NCI-H146 (cell line): ENCODE results near the gene C22orf39.

Experiments
- DNase-seq: peaks from one replicate; lab custom pipeline; 2025; lab: John Stamatoyannopoulos, UW

The C22orf39 gene

DNA sequence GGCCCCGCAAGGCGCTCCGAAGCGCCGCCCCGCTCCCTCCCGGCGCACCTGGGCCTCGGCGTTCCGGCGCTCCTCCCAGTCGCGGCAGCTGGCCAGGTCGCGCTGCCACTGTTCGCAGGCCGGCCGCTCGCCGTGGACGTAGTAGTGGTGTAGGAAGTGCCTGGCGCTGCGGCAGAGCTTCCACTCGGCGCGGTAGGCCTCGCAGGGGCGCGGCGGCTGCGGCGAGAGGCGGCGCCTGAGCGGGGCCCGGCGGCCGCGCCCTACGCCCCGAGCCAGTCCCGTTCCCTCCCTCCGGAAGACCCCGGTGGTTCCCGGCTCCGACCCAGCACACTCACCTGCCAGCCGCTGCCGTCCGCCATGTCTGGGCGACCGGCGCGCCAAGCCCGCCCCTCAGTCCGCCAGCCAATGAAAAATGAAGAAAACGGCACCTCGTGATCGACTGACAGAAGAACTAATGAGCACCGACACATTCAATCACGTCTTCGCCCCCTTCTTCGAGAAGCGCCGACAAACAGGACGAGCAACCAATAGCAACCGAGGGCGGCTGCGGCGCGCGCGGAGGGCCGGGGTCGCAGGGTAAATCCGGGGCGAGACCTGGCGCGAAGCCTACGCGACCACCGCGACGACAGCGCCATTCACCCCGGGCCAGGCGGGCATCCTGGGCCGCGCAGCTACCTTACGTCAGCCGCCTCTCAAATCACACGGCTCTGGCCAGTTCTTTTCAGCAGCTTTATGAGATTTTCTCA, at the start of gene C22orf39:
Gene C22orf39 (minus strand): TSS at position 382 of the 746 bp plus-strand sequence. CDS start 23 bp downstream, at position 359.
- peak; percentile 92 for DNase-seq

- no peak for DNase-seq
These were observed 49.7 kb upstream of the C22orf39 start for GRCh38 chr22:19497245-19497644.

DNA sequence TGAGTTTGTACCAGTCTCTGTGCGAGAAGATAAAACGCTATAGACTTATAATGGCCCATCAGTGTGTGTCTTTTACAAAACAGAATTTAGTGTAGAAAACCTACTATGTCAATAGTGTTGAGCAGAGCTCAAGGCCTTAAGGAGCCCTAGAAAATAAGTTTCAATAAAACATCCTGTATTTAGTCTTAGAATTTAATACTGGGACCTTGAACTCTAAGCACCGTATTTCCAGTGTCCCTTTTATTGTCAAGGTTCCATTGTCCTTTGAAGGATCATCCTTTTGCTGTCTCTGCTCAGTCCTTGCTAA, 48.8 kb upstream of the C22orf39 start:
- DNase-seq: no peak

GRCh38 chr22:19495562-19496323, 48.2 kb upstream of the C22orf39 start:
- peak; percentile 21 for DNase-seq

- DNase-seq: no peak
These were observed 47.2 kb upstream of the C22orf39 start for GRCh38 chr22:19494676-19495173.

DNA sequence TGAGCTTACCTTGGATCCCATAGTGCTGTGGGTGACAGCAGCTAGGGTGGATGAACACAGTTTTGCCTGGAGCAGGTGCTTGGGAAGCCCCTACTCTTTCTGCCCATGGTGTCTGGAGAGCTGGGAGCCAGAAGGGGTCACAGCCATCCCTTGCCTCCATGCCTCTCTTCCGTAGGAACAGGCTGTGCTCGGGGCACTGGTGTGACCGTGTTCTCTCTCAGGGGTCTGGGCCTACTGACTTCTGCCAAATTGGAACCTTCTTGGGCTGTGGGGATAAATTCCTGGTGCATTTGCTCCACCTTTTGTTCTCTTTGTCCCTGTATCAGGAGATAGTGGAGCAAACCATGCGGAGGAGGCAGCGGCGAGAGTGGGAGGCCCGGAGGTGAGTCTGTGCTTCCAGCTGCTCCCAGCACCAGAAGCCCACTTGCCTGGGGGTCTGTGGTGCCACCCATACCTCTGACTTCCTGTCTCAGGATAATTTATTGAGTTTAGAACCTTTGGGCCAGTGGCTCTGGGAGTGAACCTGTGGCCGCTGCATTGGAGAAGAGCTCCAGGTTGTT, 46.6 kb upstream of the C22orf39 start:
- DNase-seq: no peak

- DNase-seq: no peak
These were observed 45.1 kb upstream of the C22orf39 start for GRCh38 chr22:19492504-19493174.

DNA sequence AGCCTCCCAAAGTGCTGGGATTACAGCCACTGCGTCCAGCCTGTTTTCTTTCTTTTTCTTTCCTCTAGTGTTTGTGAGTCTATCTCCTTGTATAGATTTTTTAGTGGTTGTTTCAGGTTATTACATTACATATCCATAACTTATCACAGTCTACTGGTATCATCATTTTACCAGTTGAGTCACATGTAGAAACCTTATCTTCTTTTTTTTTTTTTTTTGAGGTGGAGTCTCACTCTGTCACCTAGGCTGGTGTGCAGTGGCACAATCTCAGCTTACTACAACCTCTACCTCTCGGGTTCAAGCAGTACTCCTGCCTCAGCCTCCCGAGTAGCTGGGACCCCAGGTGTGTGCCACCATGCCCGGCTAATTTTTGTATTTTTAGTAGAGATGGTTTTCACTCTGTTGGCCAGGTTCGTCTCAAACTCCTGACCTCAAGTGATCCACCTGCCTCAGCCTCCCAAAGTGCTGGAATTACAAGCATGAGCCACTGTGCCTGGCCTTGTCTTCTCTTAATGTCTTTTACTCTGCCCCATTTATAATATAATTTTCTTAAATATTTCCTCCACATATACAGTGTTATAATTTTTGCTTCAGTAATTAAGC, 43.2 kb upstream of the C22orf39 start:
- no peak for DNase-seq

DNA sequence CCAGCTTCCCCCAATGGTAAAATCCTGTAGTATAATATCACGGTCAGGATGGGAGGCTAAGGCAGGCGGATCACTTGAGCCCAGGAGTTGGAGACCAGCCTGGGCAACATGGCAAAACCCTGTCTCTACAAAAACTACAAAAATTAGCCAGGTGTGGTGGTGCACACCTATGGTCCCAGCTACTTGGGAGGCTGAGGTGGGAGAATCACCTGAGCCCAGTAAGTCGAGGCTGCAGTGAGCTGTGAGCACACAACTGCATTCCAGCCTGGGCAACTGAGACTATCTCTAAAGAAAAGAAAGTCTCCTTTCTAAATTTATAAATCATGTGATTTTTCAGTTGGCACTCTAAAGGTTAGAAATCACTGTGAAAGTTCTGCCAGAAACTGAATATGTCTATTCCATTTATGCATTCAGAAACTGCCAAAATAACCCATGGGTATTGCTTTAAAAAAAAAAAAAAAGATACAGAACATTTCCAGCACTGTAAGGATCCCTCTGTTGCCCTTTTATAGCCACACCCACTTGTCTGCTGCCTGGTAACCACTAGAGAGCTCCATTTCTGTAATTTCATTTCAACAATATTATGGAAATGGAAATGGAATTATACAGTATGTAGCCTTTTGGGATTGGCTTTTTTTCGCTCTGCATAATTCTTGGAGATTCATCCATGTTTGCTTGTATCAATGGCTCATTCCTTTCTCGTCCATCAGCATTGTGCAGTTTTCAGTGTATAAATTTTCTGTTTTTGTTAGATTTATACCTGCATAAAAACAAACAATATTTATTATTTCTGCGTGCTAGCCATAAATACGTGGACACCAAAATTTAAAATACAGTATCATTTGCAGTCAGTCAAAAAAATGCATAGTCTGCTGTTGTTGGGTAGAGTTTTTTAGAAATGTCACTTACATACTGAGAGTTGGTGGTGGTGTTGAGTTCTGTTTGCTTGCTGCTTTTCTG, 41.7 kb upstream of the C22orf39 start:
- no peak for DNase-seq

- DNase-seq: no peak
These were observed 40.8 kb upstream of the C22orf39 start for GRCh38 chr22:19488285-19488684.

GRCh38 chr22:19483481-19484244, 36.2 kb upstream of the C22orf39 start:
- DNase-seq: no peak

DNA sequence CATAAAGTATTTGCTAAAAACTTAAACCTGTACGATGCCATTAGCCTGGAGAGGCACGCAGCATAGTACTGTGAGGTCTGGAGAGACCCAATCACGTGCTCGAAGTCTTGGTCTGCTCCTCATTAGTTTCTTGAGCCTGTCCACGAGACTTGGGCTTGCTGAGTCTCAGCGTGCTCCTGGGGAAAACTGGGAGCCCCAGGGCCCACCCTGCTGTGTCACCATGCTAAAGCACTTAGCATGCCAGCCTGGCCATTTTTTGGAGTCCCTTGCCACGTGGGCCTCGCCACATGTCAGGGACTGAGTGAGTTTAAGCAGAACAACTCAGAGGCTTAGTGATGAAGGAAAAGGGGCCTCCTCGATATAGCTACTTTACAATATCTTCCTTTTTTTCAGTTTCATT, 34.8 kb upstream of the C22orf39 start:
- no peak for DNase-seq

- no peak for DNase-seq
These were observed 33.3 kb upstream of the C22orf39 start for GRCh38 chr22:19480789-19481188.

- no peak for DNase-seq
These were observed 32.7 kb upstream of the C22orf39 start for GRCh38 chr22:19480173-19480568.

- peak; percentile 95 for DNase-seq
These were observed 32.1 kb upstream of the C22orf39 start, which contains the start of gene CDC45 for GRCh38 chr22:19479355-19480172. Gene CDC45, plus strand, starts transcription at chr22:19479920. Its CDS starts 49 bp downstream, at chr22:19479969.

DNA sequence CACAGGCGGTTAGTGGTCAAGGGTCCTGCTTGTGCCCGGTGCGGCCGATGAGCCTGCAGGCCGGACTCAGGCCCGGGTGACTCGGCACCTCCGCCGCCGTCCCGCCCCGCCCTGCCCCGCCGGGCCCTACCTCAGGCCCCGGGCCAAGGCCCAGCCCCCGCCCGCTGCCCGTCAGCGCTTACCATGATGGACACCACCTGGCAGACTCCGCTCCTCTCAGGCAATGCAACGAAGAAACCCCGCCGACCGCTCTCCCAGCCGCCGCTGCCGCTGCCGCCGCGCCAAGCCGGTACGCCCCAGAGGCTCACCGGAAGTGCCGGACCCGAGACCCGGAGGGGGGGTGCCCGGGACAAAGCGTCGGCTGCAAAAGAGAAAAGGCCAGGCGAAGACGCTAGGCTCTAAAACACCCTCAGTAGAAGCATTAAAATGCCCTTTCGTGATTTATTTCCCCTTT, 31.4 kb upstream of the C22orf39 start, which contains the start of gene UFD1:
Gene UFD1 (minus strand): TSS at position 293 of the 454 bp plus-strand sequence. CDS start 108 bp downstream, at position 185.
- DNase-seq: peak; percentile 71

DNA sequence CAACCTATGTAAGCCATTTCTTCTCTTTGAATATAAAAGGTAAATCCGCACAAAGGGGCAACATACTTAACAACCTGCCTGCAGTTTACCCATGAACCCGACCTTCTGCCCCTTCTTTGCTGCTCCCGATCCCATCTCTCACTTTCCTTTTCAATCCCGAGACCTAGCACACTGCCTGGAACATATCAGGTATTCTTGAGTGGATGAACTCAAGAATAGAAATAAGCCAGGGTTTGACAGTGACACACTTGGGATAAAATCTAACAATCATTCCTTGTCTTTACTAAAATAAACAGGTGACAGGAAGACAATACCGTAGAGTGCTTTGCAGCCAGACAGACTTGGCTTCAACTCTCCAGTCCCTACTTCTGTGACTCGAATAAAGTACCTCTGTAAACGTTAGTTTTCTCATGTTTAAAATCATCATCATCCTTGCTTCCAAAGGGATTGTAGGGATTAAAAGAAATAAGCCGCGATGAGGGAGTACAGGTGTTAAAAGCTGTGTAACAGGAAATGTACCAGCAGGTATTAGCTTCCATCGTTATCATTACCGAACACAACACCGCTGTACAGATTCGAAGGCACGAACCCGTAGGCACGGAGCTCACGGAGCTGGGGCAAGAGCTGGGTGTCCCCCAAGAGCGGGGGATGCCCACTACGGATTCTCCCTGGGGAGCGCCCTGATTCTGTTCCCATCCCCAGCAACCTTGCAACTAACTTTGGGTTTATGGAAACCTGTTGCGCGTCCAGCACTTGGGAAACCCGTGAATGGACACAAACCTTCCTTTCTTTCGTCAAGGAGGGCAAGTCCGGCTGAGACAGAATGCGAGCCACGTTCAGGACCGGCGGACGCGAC, 30.8 kb upstream of the C22orf39 start:
- DNase-seq: no peak
